GM21423 (cell line): ENCODE data around the gene SOX21.

Source experiments
- ATAC-seq: cut with Tn5 transposase; IDR thresholded peaks from one replicate; pipeline ENCODE4 v1.9.1; 2021; ENCODE audit warnings: mild to moderate bottlenecking, moderate library complexity; ENCODE audit not compliant: unreplicated experiment

The SOX21 gene

DNA sequence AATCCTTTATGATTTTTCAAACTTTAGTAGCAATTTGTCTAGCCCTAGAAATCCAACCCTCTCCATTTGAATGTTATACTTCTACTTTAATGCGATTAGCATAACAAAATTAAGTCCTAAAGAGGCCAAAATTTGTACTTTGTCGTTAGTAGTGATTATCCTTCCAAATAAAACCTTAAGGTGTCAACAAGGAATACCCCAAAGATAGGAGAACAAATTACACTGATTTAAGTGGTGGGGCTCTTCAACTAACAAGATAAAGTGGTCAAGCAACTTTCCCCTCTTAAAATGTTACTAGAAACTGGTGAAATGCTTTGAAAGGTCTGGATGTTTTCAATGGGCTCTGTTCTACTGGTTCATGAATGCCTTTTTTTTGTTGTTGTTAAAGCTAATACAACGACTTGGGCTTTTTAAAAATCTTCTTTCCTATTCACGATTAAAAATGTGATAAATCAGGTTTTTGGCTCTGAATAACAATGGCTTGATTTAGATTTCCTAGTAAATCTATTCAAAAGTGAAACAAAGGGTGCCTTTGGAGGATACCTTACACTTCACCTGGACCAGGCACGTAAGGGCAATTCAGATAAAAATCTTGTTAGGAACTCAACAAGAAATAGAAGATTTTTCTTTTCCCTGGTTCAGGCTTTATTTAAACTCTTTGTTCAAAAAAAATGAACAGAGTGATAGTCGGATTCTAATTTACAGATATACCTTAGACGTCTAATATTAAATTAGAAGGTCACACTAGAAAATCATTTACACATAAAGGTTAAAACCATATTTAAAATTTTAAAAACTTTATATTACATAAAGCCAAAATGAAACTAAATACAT, 3.1 kb downstream of the SOX21 start:
- no peak for ATAC-seq

DNA sequence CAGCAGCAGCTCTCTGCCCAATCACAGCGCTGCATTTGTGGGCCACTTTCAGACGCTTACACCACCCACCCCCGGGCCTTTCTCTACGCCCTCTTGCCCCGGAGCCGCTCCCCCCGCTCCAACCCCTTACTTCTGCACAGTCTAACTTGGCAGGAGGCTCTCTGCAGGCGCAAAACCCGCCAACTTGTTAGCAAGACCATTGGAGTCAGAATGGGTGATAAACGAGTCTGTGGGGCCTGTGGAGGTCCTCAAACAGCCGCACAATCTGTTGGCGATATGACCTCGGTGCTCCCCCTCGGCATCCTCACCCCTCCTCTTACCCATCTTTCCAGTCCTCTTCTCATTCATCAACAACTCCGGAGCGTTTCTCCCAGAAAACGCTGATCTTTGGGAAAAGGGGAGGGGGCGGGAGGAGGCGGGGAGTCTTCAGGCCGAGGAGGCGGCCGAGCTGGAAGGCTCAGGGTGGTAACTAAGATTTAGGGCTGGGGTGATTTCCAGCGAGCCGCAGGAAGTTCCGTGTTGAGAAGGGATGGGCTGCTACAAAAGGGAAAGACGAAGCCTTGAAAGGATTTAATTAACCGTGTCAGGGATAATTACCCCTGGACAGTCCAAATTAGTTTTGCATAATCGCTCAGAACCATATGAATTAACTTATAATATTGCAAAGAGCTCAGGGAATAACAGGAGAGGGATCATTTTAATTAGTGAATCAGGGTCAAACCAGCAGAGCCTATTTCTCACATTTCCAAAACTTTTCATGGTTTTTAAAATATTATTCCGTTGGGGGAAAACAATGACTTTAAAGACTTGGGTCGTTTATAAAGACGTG, 4.1 kb downstream of the SOX21 start:
- no peak for ATAC-seq

DNA sequence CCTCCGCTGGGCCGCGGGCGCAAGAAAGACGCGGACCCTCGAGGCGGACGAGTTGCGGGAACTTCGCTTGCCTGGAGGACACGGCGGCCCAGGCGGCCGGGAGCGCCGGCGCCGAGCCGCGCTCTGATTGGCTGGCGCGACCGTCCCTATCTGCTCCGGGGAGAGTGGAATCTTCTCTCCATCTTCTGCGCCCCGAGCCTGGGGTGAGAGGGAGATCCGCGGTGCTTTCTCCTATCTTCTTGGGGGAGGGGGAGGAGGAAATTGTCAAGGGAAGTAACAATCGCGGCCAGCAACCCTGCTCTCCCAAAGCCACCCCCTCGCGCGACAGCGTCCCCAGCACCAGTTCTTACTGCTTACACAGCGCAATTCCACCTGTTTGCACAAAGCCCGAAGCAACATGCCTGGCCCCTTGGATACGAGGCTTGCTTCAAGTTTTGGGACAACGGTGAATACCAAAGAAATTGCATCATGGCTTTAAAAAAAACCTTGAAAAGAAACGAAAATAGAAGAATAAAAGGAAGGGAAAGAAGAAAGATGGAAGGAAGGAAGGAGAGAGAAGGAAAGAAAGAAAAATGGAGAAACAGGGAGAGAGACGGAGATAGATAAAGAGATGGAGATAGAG, 4.8 kb downstream of the SOX21 start:
- no peak for ATAC-seq

DNA sequence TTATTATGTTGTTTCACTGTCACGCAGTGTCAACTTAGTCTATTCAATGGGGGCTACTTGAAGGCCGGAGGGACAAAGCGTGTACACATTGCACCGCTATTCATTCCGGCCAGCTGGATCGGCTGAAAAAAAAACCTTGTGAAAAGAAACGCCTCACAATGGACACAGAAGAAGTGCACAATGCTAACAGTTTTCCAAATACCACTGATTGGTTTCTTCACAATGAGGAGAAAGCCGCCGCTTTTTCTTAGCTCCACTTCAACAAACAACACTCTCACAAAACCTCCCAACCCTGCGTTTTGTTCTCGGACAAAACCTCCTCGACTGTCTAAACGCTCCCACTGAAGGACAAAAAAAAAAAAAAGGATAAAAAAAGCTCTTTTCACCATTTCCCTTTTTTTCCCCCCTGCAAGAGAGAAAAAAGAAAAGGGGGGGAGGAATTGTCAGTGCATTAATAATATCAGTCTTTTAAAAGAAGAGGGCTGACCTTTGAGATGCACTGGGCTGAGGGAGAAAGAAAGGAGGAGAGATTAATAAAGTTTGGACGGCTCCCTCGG, 5.4 kb downstream of the SOX21 start:
- ATAC-seq = no peak

DNA sequence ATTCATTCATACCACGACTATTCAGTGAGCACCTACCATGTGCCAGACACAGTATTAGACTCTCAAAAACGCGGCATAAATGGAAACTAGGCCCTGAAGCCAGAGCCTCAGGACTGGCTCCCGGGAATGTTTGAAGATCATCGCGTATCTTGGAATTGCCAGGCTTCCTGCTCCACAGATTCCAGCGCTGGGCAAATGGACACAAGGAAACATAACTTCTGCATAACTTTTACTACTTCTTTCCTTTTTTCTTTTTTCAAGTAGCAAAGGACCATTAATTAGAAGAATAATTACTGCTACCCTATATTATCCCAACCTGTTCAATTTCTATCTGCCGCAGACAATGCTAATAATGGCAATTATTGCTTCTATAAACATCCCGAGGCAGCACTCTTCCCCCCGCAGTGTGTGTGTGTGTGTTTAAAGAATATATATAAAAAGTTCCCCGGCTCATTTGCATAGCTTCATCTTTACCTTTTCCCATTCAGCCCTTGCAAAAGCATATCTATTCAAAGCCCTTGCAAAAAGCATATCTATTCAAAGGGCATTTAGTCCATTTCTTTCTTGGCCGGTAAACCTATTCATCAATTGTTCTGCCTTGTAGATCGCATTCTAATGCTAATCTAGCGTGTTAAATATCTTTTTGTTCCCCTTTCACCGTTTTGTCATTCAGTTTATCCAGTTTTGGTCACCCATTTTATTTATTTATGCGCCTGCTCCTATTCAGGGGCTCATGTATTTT, 6.1 kb downstream of the SOX21 start:
- no peak for ATAC-seq

DNA sequence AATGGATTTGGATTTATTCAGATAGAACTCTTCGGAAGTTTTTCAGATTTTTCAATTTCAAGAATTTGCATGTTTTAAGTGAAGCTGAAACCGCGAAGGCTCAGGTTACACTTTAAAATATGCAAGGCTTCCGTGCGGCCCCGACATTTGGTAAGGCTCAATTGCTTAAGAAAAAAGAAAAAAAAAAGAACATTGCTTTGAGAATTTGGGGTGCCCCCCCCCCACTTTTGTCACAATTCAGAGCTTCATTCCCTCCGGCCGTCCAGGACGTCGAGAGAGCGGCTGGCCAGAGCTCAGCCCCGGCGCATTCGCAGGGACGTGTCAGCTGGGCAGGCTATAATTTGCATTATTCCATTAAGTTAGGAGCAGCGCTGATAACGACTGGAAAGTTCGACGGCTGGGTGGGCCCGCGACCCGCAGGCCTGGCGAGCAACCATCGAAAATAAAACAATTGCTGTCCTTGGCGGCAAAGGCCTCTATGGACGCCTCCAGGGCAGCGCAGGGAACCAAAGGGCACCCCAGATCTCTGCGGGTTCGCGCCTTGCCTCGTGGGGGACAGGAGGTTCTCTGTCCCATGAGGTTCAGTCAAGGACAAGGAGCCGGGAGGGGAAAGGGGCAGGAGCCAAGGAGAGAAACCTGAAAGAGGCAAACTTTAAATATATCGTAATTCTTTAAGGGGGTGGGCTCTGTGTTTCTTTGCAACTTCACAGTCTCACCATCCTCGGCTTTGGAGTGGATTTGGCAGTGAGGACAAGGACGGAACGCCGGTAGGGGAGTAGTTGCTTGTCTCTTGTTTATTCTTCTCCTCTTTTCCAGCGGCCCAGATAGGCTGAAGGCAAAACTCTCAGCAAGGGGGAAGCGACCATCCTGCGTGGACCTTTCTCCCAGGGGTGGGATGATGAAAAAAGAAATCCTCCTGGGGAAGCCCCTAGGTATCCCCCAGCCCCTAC, 7.0 kb downstream of the SOX21 start:
- no peak for ATAC-seq

DNA sequence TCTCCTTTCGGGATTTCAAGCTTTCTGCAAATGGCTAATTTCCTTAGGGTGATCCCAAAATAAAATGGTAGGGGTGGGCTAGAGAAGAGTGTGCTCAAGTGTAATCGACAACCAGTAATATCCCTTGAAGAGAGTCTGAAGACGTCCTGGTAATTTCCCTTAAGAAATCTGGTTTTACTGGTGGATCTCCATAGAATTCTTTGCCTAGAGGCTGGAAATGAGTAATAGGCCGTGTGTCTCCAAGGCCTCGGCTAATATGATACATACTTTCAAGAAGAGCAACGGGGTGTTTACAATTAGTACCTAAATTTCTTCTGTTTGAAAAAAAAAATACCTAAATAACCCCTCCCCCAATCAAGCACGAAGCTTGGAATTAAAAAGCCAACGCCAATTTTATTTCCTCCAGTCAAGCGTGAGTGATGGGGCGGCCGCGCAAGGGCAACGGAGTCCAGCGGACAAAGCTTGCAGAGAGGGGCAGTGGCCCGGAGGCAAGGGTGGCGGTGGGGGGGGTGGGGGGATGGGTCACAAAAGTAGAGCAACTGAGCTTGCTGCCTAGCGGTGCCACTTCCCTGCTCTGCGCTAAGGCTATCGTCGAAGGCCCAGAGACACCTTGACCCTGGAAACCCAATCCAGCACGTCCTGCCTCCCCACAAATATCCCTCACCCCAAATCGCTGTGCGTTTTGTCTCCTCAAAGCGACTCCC, 7.8 kb downstream of the SOX21 start:
- ATAC-seq = no peak

DNA sequence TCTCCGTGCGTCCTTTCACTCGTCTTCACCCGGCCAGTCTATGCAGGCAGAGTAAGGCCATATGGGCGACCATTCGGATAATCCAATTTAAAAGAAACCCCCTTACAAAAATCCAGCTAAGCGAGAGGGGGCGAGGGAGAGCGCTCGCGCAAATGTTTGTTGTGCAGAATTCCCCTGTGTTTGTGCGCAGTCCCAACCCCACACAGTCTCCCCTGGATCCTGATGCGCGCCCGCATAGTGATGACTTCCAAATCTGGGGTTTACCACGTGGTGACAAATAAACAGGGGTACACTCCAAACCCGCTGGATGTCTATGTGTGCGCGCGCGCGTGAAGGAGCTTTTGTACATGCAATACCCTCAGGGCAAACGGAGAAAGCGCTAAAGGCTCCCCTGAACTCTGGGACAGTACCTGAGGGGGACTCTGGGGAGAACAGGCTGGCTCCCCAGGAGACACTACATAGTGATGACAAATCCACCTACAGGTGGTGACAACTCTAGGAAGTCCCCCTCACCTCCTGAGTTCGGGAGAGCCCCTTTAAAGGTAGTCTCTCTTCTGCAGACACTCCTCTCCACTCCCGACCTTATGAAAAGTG, 8.5 kb downstream of the SOX21 start:
- no peak for ATAC-seq

DNA sequence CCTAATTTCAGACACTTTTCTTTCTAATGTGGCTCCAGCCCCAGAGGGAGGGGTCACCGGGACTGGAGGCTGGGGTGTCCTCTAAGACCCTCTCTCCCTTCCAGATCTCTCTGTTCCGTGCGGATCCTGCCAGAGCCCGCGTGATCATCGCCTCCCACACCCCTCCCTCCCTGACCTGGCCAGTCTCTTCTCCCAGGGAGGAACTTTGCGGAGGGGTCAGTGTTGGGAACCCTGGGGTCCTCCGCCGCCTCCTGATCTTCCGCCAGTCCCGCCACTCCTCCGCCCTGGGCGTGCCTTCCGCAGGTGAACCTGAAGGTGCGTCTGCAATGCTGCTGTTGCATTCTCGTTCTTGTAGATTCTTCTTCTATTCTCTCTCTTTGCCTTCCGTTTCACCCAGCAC, 9.1 kb downstream of the SOX21 start:
- ATAC-seq = no peak

DNA sequence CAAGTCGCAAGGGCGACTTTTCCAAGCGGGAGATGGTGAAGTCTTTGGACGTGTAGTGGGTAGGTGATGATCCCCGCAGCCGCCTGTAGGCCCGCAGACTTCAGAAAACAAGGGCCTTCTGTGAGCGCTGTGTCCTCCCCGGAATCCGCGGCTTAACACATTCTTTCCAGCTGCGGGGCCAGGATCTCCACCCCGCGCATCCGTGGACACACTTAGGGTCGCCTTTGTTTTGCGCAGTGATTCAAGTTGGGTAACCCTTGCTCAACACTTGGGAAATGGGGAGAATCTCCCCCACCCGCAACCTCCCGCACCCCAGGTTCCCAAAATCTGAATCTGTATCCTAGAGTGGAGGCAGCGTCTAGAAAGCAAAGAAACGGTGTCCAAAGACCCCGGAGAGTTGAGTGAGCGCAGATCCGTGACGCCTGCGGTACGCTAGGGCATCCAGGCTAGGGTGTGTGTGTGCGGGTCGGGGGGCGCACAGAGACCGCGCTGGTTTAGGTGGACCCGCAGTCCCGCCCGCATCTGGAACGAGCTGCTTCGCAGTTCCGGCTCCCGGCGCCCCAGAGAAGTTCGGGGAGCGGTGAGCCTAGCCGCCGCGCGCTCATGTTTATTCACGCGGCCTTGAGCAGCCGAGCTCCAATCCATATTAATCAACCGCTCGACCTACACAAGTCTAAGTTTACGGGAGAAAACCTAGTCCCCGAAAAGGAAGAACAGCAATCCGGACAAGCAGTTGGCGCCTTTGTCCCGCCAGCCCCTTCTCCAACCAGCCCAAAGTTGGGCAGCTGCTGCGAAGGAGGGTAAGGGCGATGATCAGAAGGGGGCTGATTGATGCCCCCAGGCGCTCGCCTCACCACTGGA, 9.9 kb downstream of the SOX21 start:
- ATAC-seq = no peak

DNA sequence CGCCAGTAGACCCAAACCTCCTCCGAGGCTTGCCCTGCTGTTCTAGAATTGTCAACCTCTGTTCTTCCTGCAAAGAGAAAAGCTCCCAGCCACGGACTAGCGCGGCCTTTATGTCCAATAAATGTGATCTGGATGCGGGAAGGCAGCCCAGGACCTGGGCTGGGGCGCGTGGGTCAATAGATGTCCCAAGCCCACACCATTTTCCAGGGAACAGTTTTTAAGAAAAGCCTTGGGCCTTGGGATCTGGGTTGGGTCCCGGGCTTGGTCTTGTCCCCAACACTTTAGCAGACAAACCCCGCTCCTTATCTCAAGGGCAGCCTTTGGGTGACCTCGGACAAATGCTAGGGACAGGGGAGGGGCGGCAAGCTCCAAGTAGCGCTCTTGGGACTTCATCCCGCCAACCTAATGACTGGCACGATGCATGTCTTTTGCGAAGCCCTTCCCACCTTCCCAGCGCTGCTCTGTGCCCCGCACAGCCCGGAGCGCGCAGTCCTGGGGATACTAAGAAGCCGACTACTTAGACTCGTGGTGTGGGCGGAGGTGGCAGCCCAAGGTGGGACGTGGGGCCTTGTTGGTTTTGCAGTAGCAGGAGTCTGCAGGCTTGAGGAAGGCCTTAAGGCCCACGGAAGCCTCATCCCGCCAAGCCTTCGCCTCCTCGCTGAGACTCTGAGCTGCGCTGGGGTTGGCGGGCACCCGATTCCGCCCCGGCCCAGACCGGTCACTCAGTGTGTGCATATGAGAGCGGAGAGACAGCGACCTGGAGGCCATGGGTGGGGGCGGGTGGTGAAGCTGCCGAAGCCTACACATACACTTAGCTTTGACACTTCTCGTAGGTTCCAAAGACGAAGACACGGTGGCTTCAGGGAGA, 10.8 kb downstream of the SOX21 start:
- no peak for ATAC-seq

DNA sequence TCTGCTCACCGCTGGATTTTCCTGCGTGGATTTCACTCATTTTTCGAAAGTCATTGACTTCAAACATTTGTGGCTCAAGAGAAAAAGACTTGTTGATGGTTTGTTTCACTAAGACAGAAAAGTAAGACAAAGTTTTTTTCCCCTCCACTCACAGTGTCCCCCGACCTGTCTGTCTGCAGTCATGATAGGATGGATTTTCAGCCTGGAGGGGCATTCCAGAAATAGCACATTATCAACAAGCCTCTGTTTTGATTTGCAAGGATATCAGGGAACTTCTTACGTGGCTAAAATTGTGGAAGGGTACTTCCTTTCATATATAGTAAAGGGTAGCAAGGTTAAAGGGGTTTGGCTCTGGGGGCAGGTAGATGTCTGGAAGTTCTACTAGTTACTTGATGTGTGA, 11.8 kb downstream of the SOX21 start:
- no peak for ATAC-seq

DNA sequence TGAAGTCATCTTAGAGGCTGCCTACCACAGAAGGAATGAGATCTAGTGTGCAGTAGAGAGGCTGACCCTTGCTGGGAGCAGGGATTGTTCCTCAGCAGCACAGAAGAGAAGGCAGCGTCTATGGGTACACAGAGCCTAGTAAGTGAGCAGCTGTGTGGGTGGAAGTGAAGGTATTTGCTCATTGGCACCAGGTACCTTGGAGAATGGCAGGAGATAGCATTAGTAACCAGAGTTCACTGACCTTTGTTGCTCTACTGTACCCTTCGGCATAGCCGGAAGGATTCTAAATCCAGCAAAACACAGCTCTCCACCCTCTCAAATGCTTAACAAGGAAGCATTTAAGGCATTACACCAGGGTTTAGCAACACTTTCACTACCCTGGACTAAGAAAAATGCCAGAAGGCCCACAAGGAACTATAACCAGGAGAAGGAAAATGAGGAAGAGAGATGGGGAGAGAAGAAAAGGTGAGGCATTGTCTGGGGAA, 12.3 kb downstream of the SOX21 start:
- no peak for ATAC-seq

DNA sequence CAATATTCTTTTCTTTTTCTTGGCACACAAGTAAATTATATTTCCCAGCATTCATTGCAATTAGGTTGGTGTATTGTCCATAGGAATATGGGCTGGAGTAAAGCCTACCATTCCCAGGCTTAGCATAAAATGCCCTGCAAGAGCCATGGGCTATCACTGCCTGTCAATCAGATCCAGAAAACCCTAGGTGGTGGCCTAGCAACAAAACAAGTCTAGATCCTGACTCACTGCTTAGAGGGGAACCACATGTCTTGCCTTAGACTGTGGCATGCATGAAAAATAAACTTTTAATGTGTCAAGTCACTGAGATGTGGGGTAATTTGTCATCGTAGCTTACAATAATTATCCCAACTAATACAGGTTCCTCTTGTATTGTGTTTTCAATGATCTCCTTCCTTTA, 16.2 kb downstream of the SOX21 start:
- no peak for ATAC-seq

DNA sequence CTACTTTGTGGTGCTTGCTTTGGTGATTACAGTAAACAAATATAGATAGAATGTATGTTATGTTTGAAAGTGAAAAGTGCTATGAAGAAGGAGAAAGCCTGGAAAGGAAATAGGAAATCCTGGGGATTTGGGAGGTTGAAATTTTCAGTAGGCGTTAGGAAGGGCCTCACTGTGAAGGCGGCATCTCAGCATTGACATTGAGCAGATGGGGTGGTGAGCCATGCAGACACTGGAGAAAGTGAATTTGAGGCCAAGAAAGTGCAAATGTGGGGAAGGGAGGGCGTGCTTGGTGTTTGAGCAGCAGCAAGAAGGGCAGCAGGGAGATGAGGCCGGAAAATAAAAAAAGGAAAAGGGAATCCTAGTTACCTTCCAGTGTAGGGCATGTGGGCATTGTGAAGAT, 20.3 kb downstream of the SOX21 start:
- ATAC-seq = no peak

DNA sequence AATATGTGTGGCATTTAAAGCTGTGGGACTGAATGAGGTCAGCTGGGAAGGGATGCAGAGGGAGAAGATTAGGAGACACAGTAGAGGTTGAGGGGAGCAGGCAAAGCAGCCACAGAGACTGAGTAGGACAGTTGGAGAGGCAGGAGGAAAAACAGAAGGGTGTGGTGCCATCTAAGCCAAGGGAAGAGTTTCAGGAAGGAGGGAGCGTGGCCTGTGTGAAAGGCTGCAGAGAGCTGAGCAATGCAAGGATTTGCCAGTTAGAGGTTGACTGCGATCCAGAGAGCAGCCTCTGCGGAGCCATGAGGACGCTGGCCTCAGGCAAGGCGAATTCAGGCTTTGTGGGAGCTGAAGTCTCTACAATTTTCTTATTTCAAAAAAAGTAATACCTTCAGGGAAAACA, 28.9 kb downstream of the SOX21 start:
- no peak for ATAC-seq

DNA sequence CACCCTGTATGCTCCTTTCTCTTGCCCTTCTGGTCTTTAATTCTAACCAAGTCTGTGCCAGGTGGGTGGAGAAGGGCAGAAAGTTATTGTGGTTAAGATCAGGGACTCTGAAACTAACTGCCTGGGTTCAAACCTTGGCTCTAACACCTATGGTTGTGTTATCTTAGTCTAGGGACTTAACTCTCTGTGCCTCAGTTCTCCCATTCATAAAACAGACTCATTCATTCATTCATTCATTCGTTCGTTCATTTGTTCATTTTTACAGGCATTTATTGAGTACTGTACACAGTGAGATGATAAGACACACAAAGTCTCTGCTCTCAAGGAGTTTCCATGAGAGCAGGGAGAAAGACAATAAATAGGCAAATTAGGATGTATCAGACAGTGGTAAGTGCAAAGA, 30.1 kb downstream of the SOX21 start:
- ATAC-seq = no peak
